Heart left ventricle (tissue), 13 donors: ENCODE measurements around the gene FCSK.

Source experiments
- CTCF ChIP-seq, 12 donors: fragments of 200-600 bp; sonication (generic) in 4 of 12; IDR thresholded peaks; one replicate each; pipeline versions ENCODE4 v1.5.0 to v1.8.0; 2018 to 2022; ENCODE audit warnings: antibody characterized with exemption in 12 of 12, mild to moderate bottlenecking in 5 of 12
- POLR2A ChIP-seq, 2 donors: fragments of 450-650 bp; IDR thresholded peaks; one replicate each; pipeline ENCODE4 v1.6.1; 2017; ENCODE audit warnings: antibody characterized with exemption in 2 of 2, mild to moderate bottlenecking in 2 of 2, moderate library complexity in 2 of 2
- donor health status: ischemic (EF 13 %, LVEDD 7.1; RV severe dilation, severe dysfunction).
- donor health status: DM: no; HTN: yes; CAD: no.
- donor health status: DM: no; HTN: no; CAD: no.
- donor health status: ischemic (EF 25% LVEDD 6.9; RV normal size, moderate dysfunction).
- donor health status: ischemic (EF 25% LVEDD 5.7; RV mildly dilated, moderate dysfunction).
- donor health status: ischemic (EF 35%, LVEDD 5.7; RV mildly dilated, moderate dysfunction).
- donor health status: nonischemic (EF 11% LVEDD 7.7; RV severe dilation, severe dysfunction).
- donor health status: DM: yes; HTN: yes; CAD: no.
- donor health status: PGD.
- donor health status: ischemic (EF 29% LVEDD 5.4; RV normal size, mild dysfunction).
- donor health status: nonischemic (EF 23%, LVEDD 6.1; RV moderate dilation, normal function).

GRCh38 chr16:70470141-70470926 is 15.9 kb downstream of the FCSK start:
- TF ChIP-seq CTCF (IDR thresholded peaks at IDR 0.05): no peak
- no peak for TF ChIP-seq POLR2A (IDR thresholded peaks at IDR 0.05)
